GM18508 (cell line): Measurements from ENCODE around the gene BHLHE40.
A peak's percentile ranks its signal among the peaks of the same experiment; 100 is the strongest.

Experiments used
- ATAC-seq: cut with Tn5 transposase; IDR thresholded peaks from one replicate; pipeline ENCODE4 v1.9.1; 2021; ENCODE audit warnings: moderate number of reproducible peaks; ENCODE audit not compliant: insufficient read depth, unreplicated experiment

The BHLHE40 gene

GRCh38 chr3:5015056-5015455 lies 35.8 kb downstream of the BHLHE40 start:
- ATAC-seq: no peak

- ATAC-seq: peak; percentile 46
These were observed 37.2 kb downstream of the BHLHE40 start for GRCh38 chr3:5016211-5017161.

GRCh38 chr3:5017925-5018531 lies 38.8 kb downstream of the BHLHE40 start:
- no peak for ATAC-seq

- ATAC-seq: no peak
These were observed 40.4 kb downstream of the BHLHE40 start for GRCh38 chr3:5019411-5020241.

- ATAC-seq: no peak
These were observed 41.0 kb downstream of the BHLHE40 start for GRCh38 chr3:5020242-5020722.

- no peak for ATAC-seq
These were observed 42.2 kb downstream of the BHLHE40 start for GRCh38 chr3:5021116-5022092.

GRCh38 chr3:5022187-5022965 lies 43.1 kb downstream of the BHLHE40 start:
- peak; percentile 64 for ATAC-seq

- ATAC-seq: no peak
These were observed 43.9 kb downstream of the BHLHE40 start for GRCh38 chr3:5022966-5023776.

GRCh38 chr3:5023777-5024346 lies 44.6 kb downstream of the BHLHE40 start:
- ATAC-seq: no peak

- ATAC-seq: no peak
These were observed 46.8 kb downstream of the BHLHE40 start for GRCh38 chr3:5026046-5026362.

- ATAC-seq: no peak
These were observed 50.5 kb downstream of the BHLHE40 start for GRCh38 chr3:5029715-5030114.

- ATAC-seq: no peak
These were observed 50.9 kb downstream of the BHLHE40 start for GRCh38 chr3:5030152-5030551.

- ATAC-seq: no peak
These were observed 53.6 kb downstream of the BHLHE40 start for GRCh38 chr3:5032844-5033243.
